ENCODE results near the gene LMAN2.

DNA sequence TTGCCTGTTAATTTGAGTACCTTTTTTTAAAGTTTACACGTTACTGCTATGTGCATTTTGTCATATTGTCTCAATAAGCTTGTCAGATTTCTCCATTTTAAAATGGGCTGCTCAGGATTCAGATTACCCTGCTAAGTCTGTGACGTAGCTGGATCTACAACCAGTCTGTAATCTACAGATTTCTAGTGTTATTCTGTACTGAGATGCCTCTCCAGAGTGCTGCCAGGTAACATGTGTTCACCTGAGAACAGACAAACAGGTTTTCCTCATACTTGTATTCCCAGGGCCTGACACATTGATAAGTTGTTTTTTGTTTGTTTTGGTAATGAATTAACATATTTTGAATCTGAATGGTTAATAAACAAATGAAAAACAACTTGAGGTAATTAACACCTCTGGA is 63.3 kb downstream of the LMAN2 start:
- TF ChIP-seq, protein P1, sequence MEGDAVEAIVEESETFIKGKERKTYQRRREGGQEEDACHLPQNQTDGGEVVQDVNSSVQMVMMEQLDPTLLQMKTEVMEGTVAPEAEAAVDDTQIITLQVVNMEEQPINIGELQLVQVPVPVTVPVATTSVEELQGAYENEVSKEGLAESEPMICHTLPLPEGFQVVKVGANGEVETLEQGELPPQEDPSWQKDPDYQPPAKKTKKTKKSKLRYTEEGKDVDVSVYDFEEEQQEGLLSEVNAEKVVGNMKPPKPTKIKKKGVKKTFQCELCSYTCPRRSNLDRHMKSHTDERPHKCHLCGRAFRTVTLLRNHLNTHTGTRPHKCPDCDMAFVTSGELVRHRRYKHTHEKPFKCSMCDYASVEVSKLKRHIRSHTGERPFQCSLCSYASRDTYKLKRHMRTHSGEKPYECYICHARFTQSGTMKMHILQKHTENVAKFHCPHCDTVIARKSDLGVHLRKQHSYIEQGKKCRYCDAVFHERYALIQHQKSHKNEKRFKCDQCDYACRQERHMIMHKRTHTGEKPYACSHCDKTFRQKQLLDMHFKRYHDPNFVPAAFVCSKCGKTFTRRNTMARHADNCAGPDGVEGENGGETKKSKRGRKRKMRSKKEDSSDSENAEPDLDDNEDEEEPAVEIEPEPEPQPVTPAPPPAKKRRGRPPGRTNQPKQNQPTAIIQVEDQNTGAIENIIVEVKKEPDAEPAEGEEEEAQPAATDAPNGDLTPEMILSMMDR (IDR thresholded peaks at IDR 0.05) = no peak
- TF ChIP-seq POLR2A (IDR thresholded peaks at IDR 0.05) = no peak
